Left hindlimb (tissue), 1 donor: ENCODE measurements around the gene CADM2.

Source experiments
- DNase-seq: peaks from one replicate; pipeline ENCODE4 v3.0.0-alpha.2; 2018

The CADM2 gene

DNA sequence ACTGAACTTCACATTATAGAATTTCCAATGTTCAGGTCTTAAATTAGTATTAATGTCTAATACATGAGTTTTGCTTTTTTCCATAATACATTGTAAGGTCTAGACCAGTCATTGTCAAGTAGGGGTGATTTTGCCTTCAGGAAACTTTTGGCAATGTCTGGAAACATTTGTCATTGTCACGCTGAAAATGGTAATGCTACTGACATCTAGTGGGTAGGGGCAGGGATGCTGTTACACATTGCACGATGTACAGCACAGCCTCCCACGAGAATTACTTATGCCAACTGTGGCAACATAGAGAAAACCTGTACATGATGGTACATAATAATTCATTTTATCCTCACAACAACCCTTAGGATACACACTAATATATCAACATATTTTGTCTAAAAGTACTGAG lies 384.1 kb downstream of the CADM2 start:
- DNase-seq, result no peak

DNA sequence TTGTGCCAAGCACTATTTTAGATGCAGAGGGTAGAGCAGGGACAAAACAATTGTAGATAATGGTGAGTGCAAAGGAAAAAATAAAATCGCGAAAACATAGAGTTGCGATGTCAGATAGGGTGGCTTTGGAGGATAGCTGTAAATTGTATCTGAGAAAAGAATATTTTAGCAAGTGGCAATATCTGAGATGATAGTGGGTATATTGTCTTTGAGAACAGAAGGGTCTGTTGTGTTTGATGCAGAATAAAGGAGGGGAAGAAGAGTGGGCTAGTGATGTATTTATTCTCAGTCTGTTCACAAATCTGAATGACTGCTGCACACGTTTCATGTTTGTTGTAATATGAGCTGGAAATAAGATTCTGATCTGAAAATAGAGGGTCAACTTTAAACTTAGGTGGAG lies 396.8 kb downstream of the CADM2 start:
- DNase-seq, result no peak

DNA sequence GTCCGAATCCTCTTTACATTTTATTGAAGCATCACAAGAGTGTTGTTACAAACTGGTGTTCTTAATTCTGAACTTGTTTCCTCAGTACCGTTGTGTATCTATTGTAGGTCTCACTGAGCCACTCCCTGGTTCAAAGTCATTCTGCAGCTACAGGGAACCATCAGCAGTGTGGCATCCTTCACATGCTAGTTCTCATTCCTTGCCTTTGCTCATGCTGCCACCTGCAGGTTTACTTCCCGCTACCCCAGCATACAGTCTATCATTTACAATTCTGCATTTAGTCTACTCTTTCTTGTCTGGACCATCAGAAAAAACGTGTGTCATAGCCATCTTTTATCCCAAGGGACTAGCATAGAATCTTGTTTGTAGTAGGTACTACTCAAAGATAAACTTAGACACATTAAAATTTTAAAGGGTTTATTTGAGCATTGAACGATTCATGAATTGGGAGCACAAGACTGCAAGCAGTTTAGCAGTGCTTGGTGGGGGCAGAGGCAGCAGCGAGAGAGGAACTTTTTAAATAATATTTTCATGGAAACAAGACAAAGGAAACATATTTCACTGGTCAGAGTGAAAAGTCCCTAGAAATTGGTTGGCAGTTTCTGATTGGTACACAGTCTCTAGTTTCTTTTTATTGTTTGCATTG lies 402.1 kb downstream of the CADM2 start:
- DNase-seq, result peak; percentile 48

DNA sequence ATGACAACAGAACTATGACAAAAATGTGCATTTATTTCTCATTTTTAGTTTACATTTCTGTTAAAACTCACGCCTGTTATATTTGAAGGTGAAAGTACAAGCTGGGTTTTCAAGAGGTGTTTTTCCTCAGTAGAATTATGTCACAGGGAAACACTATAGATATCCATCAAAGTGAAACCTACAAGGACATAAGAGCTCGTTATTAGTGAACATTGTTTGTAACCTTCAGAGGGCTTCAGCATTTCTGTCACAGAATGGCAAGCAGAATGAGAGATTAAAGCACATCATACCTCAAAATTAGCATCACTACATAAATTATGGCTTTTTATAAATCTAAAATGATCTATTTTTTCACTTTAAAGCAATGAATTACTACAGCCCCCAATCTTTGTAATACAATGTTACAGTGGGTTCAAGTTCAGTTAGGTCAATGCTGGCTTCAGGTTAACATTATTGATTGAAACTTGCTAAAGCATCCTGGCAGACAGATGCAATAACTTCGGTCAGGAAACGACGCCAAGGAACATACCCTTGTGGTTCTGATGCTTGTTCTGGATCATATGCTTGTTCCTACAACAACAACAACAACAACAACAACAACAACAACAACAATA lies 405.6 kb downstream of the CADM2 start:
- DNase-seq, result no peak

DNA sequence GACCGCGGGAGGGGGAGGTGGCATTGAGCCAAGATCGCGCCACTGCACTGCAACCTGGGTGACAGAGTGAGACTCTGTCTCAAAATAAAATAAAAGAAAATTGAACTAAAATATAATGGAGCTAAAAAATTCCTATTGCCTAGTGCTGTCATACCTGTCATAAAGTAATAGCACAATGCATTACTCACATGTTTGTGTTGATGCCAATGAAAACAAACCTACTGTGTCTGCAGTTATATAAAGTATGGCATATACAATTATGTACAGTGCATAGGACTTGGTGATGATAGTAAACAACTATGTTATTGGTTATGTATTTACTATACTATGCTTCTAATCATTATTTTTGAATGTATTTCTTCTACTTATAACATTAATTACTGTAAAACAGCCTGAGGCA lies 411.6 kb downstream of the CADM2 start:
- no peak for DNase-seq

DNA sequence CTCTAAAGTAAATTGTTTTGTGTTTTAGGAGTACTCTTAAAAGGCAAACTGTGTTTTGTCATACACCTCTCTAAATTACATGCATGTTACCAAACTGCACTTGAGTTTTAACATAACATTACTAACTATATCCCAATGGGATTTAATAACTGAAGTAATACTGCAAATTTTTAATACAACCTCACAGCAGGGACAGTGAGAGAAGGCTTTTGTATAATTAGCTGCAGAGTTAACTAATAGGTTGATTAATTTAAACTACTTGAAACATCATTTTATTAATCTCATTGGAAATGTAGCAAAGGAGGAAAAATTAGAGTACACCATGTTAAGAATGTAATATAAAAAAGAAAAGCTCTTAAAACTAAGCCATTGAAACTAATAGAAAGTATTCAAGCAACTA lies 417.3 kb downstream of the CADM2 start:
- no peak for DNase-seq

DNA sequence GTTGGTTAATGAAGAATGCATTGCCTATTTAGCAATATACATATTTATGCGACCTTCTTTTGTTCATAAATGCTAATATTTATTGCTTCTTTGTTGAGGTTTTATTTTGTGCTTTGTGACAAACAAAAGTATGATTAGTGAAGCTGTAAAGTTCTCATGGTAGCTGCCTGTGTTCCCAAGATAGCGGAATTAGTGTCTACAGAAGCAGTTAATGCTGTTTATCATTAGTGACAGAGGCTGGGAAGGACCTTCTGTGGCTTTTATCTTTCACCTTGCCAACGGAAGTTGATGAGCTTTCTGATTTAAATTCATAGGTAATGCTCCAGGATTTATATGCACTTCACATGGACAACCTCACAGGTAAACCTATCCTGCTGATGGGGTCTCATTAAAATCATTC lies 418.3 kb downstream of the CADM2 start:
- DNase-seq, result no peak

DNA sequence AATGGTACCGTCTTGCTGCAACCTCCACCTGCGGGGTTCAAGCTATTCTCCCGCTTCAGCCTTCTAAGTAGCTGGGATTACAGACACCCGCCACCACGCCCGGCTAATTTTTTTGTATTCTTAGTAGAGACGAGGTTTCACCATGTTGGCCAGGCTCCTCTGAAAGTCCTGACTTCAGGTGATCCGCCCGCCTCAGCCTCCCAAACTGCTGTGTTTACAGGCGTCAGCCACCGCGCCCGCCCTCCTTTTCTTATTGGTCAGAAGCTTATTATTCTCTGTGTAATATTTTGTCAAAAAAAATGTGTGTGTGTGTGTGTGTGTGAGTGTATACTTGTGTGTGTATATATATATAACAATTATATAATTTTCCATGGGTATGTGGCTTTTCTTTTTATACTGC lies 425.6 kb downstream of the CADM2 start:
- DNase-seq, result no peak

DNA sequence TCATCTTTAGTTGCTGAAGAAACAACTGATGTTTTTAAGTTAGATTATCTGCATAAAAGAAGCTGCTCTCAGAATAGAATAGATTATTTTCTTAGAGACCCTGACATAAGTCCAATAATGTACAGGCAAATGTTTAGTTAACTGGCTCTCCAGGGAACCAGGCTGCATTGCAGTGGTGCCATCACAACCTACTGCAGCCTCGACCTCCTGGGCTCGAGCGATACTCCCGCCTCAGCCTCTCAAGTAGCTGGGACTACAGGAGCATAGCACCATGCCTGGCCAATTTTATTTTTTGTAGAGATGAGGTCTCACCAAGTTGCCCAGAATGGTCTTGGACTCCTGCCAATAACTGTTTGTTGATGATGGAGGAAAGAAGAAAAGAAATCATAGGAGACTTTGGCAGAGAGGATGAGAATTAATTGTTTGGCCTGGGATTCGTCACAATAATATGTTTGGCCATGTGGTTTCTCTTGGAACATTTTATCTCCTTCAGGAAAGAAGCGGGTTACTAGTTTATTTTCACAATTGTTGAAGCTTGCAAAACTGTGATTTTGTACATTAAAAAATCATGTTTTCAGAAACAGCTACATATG lies 429.2 kb downstream of the CADM2 start:
- no peak for DNase-seq

DNA sequence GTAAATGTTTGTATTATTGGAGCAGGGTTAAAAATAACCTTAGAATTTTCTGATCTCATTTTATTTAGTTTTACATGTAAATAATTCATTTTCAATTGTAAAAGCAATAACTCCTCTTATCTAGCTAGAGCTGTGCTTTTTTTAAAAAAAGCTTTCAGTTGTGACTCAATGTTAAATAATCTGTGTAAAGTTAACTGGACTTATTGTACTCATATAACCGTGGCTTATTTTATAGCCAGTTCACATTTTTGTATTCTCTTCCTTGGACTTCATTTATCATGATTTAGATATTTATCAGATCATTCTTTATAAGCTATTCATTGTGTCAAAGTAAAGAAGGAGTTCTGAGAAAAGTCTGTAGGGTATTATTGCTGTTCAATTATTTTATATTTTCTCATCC lies 435.6 kb downstream of the CADM2 start:
- DNase-seq, result no peak

DNA sequence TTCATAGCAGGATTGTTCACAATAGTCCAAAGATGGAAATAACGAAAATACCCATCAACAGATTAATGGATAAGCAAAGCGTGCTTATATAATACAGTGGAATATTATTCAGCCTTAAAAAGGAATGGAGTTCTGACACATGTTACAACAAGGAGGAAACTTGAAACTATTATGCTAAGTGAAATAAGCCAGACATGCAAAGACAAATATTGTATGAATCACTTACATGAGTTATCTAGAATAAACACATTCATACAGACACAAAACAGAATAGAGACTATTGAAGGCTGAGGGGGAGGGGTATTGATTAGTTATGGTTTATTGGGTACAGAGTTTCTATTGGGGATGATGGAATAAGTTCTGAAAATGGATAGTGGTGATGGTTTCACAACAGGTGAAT lies 438.6 kb downstream of the CADM2 start:
- DNase-seq, result no peak

DNA sequence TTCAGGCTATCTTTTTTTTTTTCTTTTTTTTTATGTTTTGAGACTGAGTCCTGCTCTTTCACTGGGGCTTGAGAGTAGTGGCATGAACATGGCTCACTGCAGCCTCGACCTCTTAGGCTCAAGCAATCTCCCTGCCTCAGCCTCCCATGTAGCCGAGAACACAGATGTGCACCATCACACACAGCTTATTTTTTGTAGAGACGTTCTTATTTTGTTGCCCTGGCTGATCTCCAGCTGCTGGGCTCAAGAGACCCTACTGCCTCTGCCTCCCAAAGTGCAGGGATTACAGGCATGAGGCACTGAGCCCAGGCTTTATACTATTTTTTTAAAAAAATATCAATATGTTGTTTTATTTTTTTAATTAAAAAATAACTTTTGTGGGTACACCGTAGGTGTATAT lies 467.3 kb downstream of the CADM2 start:
- DNase-seq, result no peak

DNA sequence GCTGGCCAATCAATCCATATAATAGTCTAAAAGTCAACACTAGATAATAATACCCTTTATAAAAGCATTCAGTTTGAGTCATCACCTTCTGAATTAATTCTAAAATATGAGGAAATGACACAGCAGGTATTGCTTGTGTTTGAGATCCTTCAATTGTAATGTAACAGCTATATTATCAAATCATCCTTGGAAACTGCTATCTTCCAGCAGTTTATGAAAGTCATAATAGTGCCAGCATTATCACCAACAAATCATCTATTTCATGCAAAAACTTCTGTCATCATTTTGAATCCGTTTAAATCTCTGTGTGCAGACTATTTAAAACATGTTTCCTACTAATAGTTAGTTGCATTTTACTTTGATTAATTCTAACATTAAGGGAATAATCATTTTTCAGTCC lies 468.7 kb downstream of the CADM2 start:
- DNase-seq, result no peak

DNA sequence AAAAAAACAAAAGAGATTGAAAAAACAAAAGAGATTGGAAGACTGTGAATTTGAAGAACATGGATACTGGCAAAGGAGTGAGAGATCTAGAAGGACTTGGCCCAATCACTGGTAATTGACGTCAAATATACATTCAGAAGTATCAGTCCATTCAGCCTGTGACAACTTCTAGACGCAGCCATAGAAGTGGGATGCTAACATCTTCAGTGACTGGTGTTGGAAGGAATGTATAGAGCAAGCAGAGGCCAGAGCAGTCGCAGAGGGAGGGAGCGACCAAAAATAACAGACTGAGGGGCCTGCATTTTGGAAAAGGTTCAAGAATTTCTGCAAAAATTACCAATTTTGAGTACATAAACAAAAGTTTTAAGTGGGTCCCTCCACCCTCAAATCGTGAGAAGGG lies 473.3 kb downstream of the CADM2 start:
- no peak for DNase-seq

DNA sequence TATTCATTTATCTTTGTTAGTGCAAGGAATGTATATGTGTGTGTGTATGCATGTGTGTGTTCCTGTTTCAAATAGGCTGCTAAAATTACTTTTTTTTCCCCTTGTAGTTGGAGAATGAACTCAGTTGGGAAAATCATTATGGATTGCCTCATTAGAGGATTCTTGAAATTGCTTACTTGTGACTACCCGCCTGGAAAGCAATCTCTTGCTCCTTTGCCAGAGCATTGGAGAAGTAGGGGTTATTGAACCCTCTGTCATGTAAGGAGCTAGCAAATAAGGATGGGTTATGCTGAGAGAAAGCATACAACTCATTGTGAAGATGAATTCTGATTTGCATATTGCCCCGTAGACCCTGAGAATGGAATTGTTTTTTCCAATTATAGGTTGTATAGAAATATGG lies 474.5 kb downstream of the CADM2 start:
- DNase-seq, result no peak

DNA sequence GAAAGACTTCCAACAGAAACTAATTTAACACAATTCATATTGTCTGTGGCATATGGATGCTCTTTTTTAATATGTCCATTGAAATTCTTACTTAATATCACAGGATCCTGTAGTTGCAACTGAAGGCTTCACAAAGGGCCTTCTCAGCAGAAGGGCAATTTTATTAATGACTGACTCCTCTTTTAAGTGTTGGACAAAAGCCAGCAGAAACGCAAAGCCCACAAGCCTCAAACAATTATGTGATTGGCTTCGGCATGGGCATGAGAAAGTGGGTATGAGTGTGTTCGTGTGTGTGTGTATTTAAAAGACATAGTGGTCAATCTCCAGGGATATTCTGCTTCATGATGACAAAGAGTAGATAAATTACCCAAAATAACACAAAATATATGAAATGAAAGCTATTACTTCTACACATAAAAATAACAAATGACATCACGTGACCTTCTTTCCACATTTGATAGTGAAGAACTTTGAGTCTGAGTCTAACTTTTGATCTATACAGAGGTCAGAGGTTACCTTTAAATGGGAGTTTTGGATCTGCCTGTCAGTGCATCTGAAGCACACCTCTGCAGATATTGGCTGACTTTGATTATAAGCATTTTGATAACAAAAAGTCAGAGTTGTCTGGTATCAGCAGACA lies 496.9 kb downstream of the CADM2 start:
- DNase-seq, result no peak

DNA sequence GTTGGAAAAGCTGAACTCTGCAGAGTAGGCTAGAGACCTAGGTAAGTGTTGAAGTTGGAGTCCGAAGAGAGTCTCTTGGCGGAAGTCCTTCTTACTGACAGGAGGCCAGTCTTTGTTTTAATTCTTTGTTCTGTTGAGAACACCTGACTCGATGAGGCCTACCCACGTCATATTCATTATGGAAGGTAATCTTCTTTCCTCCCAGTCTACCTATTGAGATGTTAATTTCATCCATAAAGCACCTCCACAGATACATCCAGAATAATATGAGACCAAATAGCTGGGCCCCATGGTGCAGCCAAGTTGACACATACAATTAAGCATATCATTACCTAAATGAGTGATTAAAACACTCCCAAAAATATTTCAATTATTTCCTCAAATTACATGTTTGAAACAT lies 515.5 kb downstream of the CADM2 start:
- DNase-seq, result no peak

DNA sequence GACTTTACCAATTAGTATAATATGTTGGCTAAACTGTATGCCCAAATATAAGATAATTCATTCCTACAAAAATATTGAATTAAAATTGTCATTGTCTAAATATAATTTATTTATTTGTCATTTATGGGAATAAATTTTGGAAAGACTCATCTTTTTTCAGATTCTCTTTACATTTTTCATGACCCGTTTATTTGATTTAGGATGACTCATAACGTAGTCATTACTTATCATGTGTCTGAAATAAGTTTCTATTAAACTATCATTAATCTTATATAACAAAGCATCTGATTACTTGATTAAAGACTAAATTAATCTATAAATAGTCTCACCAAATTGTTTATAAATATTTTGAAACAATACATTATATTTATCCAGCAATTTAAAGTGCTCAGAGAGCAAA lies 516.6 kb downstream of the CADM2 start:
- DNase-seq, result no peak

DNA sequence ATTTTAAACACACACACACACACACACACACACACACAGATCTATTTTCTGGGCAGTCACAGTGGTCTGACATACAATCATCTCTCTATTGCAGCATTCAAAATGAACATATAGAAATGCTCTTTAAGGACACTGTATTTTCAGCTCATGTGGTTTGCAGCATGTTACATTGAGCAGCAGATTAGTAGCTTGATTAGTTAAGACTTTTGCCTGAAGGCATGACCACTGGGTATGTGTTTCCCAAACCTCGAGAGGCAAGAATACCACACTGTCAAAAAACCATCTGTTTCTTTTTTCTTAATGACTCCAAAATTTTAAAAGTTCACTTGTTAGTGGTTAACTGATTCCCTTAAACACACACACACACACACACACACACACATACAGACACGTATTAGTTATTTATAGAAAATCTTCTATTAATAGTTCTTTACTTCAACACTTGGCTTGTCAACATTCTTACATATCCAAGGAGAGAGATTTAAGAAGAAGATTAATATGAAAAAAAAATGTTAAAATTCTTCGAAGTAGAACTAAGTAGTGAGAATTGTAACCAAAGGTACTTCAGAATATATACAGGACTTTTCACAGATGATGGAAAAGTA lies 518.2 kb downstream of the CADM2 start:
- no peak for DNase-seq

DNA sequence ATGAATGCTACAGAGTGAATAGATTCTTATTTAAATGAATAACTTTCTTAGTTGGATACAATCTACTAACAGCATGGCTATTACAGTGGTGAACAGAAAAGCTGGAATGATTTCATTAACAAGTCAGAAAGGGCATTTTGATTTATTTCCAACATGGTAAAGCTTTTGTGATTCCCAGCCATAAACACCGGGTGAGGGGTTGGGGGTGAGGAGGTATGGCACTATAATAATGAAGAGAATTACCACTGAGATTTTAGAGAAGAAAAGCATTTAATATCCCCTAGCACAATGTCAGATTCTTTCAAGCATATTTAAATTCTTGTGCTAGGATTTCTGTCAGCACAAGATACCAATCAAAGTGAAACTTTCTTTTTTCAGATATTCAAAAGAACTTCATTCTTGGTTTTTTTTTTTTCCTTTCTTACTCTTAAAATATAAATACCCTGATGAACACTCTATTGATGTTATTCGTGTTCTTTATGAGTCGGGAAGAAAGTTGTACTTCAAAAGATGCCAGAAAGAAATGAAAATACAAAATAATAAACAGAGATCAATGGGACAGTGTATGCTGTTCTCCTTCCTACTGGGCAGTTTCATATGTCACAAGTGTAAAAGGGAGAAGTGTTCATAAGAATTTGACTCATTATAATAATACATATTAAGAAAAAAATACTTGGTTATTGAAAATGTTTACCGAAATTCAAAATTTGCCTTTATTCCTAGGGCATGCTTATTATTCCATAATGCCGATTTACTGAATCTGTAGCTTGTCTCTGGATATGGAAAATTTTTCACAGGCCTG lies 522.8 kb downstream of the CADM2 start:
- DNase-seq, result no peak

DNA sequence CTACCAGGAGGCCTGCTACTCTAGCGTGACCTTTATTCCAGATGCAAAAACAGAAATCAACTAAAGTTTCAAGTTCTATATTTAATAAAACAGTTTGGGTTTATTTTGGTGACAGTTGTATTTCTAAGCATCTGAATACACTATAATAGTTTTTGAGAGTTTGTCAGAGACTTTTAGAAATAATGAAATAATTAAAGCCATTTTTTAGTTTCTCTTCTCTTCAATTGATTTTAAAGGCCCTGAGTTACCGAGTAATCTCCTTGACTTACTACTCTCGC lies 523.4 kb downstream of the CADM2 start:
- no peak for DNase-seq

DNA sequence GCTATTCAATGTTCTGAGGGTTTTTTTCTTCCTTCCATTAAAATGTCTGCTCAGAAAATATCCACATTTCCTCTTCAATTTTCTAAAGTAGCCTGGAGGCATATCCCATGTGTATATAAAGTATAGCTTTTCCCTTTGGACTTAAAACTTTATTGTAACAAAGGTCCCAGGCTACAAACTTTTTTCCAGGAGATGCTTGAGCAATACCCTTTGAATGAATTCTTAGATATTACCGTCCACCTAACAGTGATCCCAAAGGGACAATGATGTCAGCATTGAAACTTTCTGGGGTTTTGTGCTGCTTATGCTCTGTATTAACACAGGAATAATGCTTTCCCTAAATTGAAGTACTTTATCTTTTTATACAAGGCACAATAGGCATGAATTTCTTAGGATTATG lies 525.2 kb downstream of the CADM2 start:
- DNase-seq, result no peak

DNA sequence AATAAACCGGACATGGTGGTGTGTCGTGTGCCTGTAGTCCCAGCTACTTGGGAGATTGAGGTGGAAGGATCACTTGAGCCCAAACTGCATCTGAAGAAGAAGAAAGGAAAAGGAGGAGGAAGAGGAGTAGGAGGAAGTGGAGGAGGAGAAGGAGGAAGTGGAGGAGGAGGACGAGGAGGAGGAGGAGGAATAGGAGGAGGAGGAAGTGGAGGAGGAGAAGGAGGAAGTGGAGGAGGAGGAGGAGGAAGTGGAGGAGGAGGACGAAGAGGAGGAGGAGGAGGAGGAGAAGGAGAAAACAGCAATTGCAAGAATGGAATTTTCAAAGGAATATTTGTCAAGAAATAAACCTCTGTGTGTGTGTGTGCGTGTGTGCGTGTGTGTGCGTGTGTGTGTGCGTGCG lies 528.6 kb downstream of the CADM2 start:
- DNase-seq, result no peak
